Mucosa of rectum (tissue), 2 donors: ENCODE data around the gene SORCS2.
A peak's percentile ranks its signal among the peaks of the same experiment; 100 is the strongest.

Experiments used
- H3K27ac ChIP-seq, 2 donors: one replicate each; pipeline ENCODE4 v1.7.0; 2013; ENCODE audit warnings: inconsistent platforms in 2 of 2, low read depth in 2 of 2, low read length in 2 of 2
- H3K27me3 ChIP-seq, 2 donors: one replicate each; pipeline ENCODE4 v1.7.0; 2013; ENCODE audit warnings: low read length in 2 of 2; ENCODE audit not compliant: control insufficient read depth in 2 of 2, insufficient read depth in 2 of 2
- H3K36me3 ChIP-seq, 2 donors: one replicate each; pipeline ENCODE4 v1.7.0; 2013; ENCODE audit warnings: low read length in 2 of 2; ENCODE audit not compliant: control insufficient read depth in 2 of 2, insufficient read depth in 2 of 2
- H3K4me1 ChIP-seq, 2 donors: one replicate each; pipeline ENCODE4 v1.7.0; 2013; ENCODE audit warnings: low read length in 2 of 2, mild to moderate bottlenecking in 1 of 2; ENCODE audit not compliant: control insufficient read depth in 2 of 2, insufficient read depth in 2 of 2
- H3K4me3 ChIP-seq, 2 donors: one replicate each; pipeline ENCODE4 v1.7.0; 2013; ENCODE audit warnings: low read length in 2 of 2
- H3K9ac ChIP-seq, 2 donors: one replicate each; pipeline ENCODE4 v1.7.0; 2013; ENCODE audit warnings: low read length in 2 of 2, low read depth in 1 of 2, mild to moderate bottlenecking in 1 of 2
- H3K9me3 ChIP-seq, 2 donors: one replicate each; pipeline ENCODE4 v1.7.0; 2013; ENCODE audit warnings: low read length in 2 of 2; ENCODE audit not compliant: control insufficient read depth in 2 of 2
- donor health status: healthy.
- donor health status: Normal muscosa, but diverticular disease.

The SORCS2 gene

GRCh38 chr4:7191546-7192251 is 639 bp upstream of the SORCS2 start:
- Histone ChIP-seq H3K4me1 (peaks cover 0 to 2% of the 10 kb centered on the region in 2 donors), H3K36me3 (no peaks in the 10 kb centered on the region), H3K4me3 (no peak overlapping the region), H3K27ac (no peak overlapping the region), H3K9me3 (no peaks in the 10 kb centered on the region), H3K27me3 (peaks cover 32 to 40% of the 10 kb centered on the region in 2 donors), H3K9ac (no peak overlapping the region)

GRCh38 chr4:7193030-7193958 is 956 bp downstream of the SORCS2 start:
- no peaks in the 10 kb centered on the region for H3K36me3 ChIP-seq
- H3K9me3 ChIP-seq, result no peaks in the 10 kb centered on the region
- H3K4me3 ChIP-seq, result peak overlapping the region; percentile 33 to 41
- no peak overlapping the region for H3K9ac ChIP-seq
- no peak overlapping the region for H3K27ac ChIP-seq
- H3K27me3 ChIP-seq, result peaks cover 37 to 40% of the 10 kb centered on the region in 2 donors
- H3K4me1 ChIP-seq, result peaks cover 0 to 2% of the 10 kb centered on the region in 2 donors

GRCh38 chr4:7194251-7195140 is 2.2 kb downstream of the SORCS2 start:
- H3K36me3 ChIP-seq, result no peaks in the 10 kb centered on the region
- H3K9me3 ChIP-seq, result no peaks in the 10 kb centered on the region
- H3K27me3 ChIP-seq, result peaks cover 31 to 34% of the 10 kb centered on the region in 2 donors
- no peak overlapping the region for H3K9ac ChIP-seq
- no peak overlapping the region for H3K27ac ChIP-seq
- no peak overlapping the region for H3K4me3 ChIP-seq
- H3K4me1 ChIP-seq, result peaks cover 0 to 2% of the 10 kb centered on the region in 2 donors

- H3K9ac ChIP-seq, result no peak overlapping the region
- H3K4me3 ChIP-seq, result no peak overlapping the region
- H3K27me3 ChIP-seq, result peaks cover 27 to 28% of the 10 kb centered on the region in 2 donors
- H3K4me1 ChIP-seq, result peaks cover 0 to 2% of the 10 kb centered on the region in 2 donors
- H3K9me3 ChIP-seq, result no peaks in the 10 kb centered on the region
- H3K27ac ChIP-seq, result no peak overlapping the region
- no peaks in the 10 kb centered on the region for H3K36me3 ChIP-seq
Observed at GRCh38 chr4:7195141-7195515, 2.8 kb downstream of the SORCS2 start.

- no peaks in the 10 kb centered on the region for H3K36me3 ChIP-seq
- H3K4me3 ChIP-seq, result no peak overlapping the region
- peaks cover 27% of the 10 kb centered on the region in 2 donors for H3K27me3 ChIP-seq
- no peak overlapping the region for H3K27ac ChIP-seq
- H3K9me3 ChIP-seq, result no peaks in the 10 kb centered on the region
- peaks cover 0 to 2% of the 10 kb centered on the region in 2 donors for H3K4me1 ChIP-seq
- H3K9ac ChIP-seq, result no peak overlapping the region
Observed at GRCh38 chr4:7195546-7196287, 3.4 kb downstream of the SORCS2 start.

- Histone ChIP-seq H3K27ac (no peak overlapping the region), H3K9ac (no peak overlapping the region), H3K9me3 (no peaks in the 10 kb centered on the region), H3K27me3 (peaks cover 24 to 27% of the 10 kb centered on the region in 2 donors), H3K4me1 (peaks cover 0 to 2% of the 10 kb centered on the region in 2 donors), H3K36me3 (no peaks in the 10 kb centered on the region), H3K4me3 (no peak overlapping the region)
Observed at GRCh38 chr4:7196288-7196651, 3.9 kb downstream of the SORCS2 start.

- Histone ChIP-seq H3K4me3 (no peak overlapping the region), H3K36me3 (no peaks in the 10 kb centered on the region), H3K9ac (no peak overlapping the region), H3K27ac (no peak overlapping the region), H3K4me1 (peaks cover 0 to 2% of the 10 kb centered on the region in 2 donors), H3K9me3 (no peaks in the 10 kb centered on the region), H3K27me3 (peaks cover 24 to 27% of the 10 kb centered on the region in 2 donors)
Observed at GRCh38 chr4:7196736-7197135, 4.4 kb downstream of the SORCS2 start.

- H3K27me3 ChIP-seq, result peaks cover 23 to 31% of the 10 kb centered on the region in 2 donors
- no peak overlapping the region for H3K9ac ChIP-seq
Observed at GRCh38 chr4:7197910-7198309, 5.6 kb downstream of the SORCS2 start.

GRCh38 chr4:7198440-7199128 is 6.2 kb downstream of the SORCS2 start:
- H3K9ac ChIP-seq, result no peak overlapping the region
- no peak overlapping the region for H3K4me3 ChIP-seq
- no peaks in the 10 kb centered on the region for H3K9me3 ChIP-seq
- H3K36me3 ChIP-seq, result no peaks in the 10 kb centered on the region
- peaks cover 17 to 25% of the 10 kb centered on the region in 2 donors for H3K27me3 ChIP-seq
- H3K27ac ChIP-seq, result no peak overlapping the region
- H3K4me1 ChIP-seq, result no peaks in the 10 kb centered on the region

More at GRCh38 chr4:7197910-7198309, 5.6 kb downstream of the SORCS2 start:
- Histone ChIP-seq H3K27ac (no peak overlapping the region), H3K36me3 (no peaks in the 10 kb centered on the region), H3K4me1 (peaks cover 0 to 2% of the 10 kb centered on the region in 2 donors), H3K4me3 (no peak overlapping the region), H3K9me3 (no peaks in the 10 kb centered on the region)
